Muscle layer of colon (tissue), 2 donors: ENCODE results near the gene CPSF2.
"Not testable (repeated sequence)": the region's sequence is repeated elsewhere in the genome, so short reads cannot be mapped to it uniquely, and the experiment has no call there.

Experiments
- H3K27ac ChIP-seq: one replicate; pipeline ENCODE4 v1.7.0; 2013; ENCODE audit warnings: low read depth, mild to moderate bottlenecking, low read length, moderate library complexity
- H3K27me3 ChIP-seq, 2 donors: one replicate each; pipeline ENCODE4 v1.7.0; 2013; ENCODE audit warnings: low read length in 2 of 2, mild to moderate bottlenecking in 2 of 2; ENCODE audit not compliant: insufficient read depth in 2 of 2, control insufficient read depth in 1 of 2
- H3K36me3 ChIP-seq: one replicate; pipeline ENCODE4 v1.7.0; 2013; ENCODE audit warnings: mild to moderate bottlenecking, low read length; ENCODE audit not compliant: insufficient read depth
- H3K4me1 ChIP-seq: one replicate; pipeline ENCODE4 v1.7.0; 2013; ENCODE audit warnings: mild to moderate bottlenecking, low read length; ENCODE audit not compliant: insufficient read depth
- H3K4me3 ChIP-seq, 2 donors: one replicate each; pipeline ENCODE4 v1.7.0; 2013; ENCODE audit warnings: low read length in 2 of 2, low read depth in 1 of 2, mild to moderate bottlenecking in 1 of 2, moderate library complexity in 1 of 2
- H3K9ac ChIP-seq: one replicate; pipeline ENCODE4 v1.7.0; 2013; ENCODE audit warnings: low read length
- H3K9me3 ChIP-seq: one replicate; pipeline ENCODE4 v1.7.0; 2013; ENCODE audit warnings: mild to moderate bottlenecking, low read length
- donor health status: abdominal sarcoma.
- donor health status: Adenocarcinoma of cecum.

CPSF2 gene

GRCh38 chr14:92161521-92161920 lies 39.8 kb downstream of the CPSF2 start:
- Histone ChIP-seq H3K27me3 (no peaks in the 10 kb centered on the region), H3K9ac (no peak overlapping the region), H3K4me3 (no peak overlapping the region), H3K9me3 (no peaks in the 10 kb centered on the region), H3K36me3 (peaks cover 41% of the 10 kb centered on the region), H3K27ac (no peak overlapping the region), H3K4me1 (no peaks in the 10 kb centered on the region)

- no peaks in the 10 kb centered on the region for H3K27me3 ChIP-seq
- no peaks in the 10 kb centered on the region for H3K9me3 ChIP-seq
- no peak overlapping the region for H3K9ac ChIP-seq
- H3K4me1 ChIP-seq: no peaks in the 10 kb centered on the region
- H3K4me3 ChIP-seq: no peak overlapping the region
- peaks cover 23% of the 10 kb centered on the region for H3K36me3 ChIP-seq
- H3K27ac ChIP-seq: no peak overlapping the region
Measured at GRCh38 chr14:92164958-92165357, 43.2 kb downstream of the CPSF2 start.

- Histone ChIP-seq H3K9me3 (no peaks in the 10 kb centered on the region), H3K9ac (no peak overlapping the region), H3K4me1 (no peaks in the 10 kb centered on the region), H3K27ac (no peak overlapping the region), H3K27me3 (no peaks in the 10 kb centered on the region), H3K4me3 (no peak overlapping the region), H3K36me3 (no peaks in the 10 kb centered on the region)
Measured at GRCh38 chr14:92173668-92174067, 51.9 kb downstream of the CPSF2 start.

- Histone ChIP-seq H3K9me3 (no peaks in the 10 kb centered on the region), H3K27ac (no peak overlapping the region), H3K4me3 (no peak overlapping the region), H3K4me1 (no peaks in the 10 kb centered on the region), H3K27me3 (no peaks in the 10 kb centered on the region), H3K36me3 (no peaks in the 10 kb centered on the region), H3K9ac (no peak overlapping the region)
Measured at GRCh38 chr14:92175811-92176210, 54.0 kb downstream of the CPSF2 start.

- no peaks in the 10 kb centered on the region for H3K9me3 ChIP-seq
- no peaks in the 10 kb centered on the region for H3K36me3 ChIP-seq
- no peak overlapping the region for H3K4me3 ChIP-seq
- H3K9ac ChIP-seq: no peak overlapping the region
- H3K4me1 ChIP-seq: no peaks in the 10 kb centered on the region
- H3K27ac ChIP-seq: no peak overlapping the region
- H3K27me3 ChIP-seq: no peaks in the 10 kb centered on the region
Measured at GRCh38 chr14:92176476-92176875, 54.7 kb downstream of the CPSF2 start.

- H3K4me1 ChIP-seq, H3K27ac ChIP-seq, H3K4me3 ChIP-seq, H3K36me3 ChIP-seq, H3K9ac ChIP-seq, H3K9me3 ChIP-seq, H3K27me3 ChIP-seq: not testable (repeated sequence)
Measured at GRCh38 chr14:92179178-92179577, 57.4 kb downstream of the CPSF2 start.

GRCh38 chr14:92185559-92185958 lies 63.8 kb downstream of the CPSF2 start:
- Histone ChIP-seq H3K27ac (no peak overlapping the region), H3K4me3 (no peak overlapping the region), H3K9ac (no peak overlapping the region), H3K4me1 (no peaks in the 10 kb centered on the region), H3K9me3 (no peaks in the 10 kb centered on the region), H3K27me3 (no peaks in the 10 kb centered on the region), H3K36me3 (no peaks in the 10 kb centered on the region)

GRCh38 chr14:92187616-92188015 lies 65.8 kb downstream of the CPSF2 start:
- not testable (repeated sequence) for H3K4me1 ChIP-seq, H3K4me3 ChIP-seq, H3K27ac ChIP-seq, H3K27me3 ChIP-seq, H3K9ac ChIP-seq, H3K36me3 ChIP-seq, H3K9me3 ChIP-seq

- H3K27ac ChIP-seq: no peak overlapping the region
- H3K36me3 ChIP-seq: no peaks in the 10 kb centered on the region
- no peak overlapping the region for H3K4me3 ChIP-seq
- no peaks in the 10 kb centered on the region for H3K4me1 ChIP-seq
- H3K27me3 ChIP-seq: no peaks in the 10 kb centered on the region
- H3K9me3 ChIP-seq: no peaks in the 10 kb centered on the region
- H3K9ac ChIP-seq: no peak overlapping the region
Measured at GRCh38 chr14:92190768-92191167, 69.0 kb downstream of the CPSF2 start.

GRCh38 chr14:92198804-92199203 lies 77.0 kb downstream of the CPSF2 start:
- H3K36me3 ChIP-seq: no peaks in the 10 kb centered on the region
- H3K9ac ChIP-seq: no peak overlapping the region
- no peak overlapping the region for H3K27ac ChIP-seq
- no peak overlapping the region for H3K4me3 ChIP-seq
- H3K27me3 ChIP-seq: no peaks in the 10 kb centered on the region
- no peaks in the 10 kb centered on the region for H3K9me3 ChIP-seq
- H3K4me1 ChIP-seq: no peaks in the 10 kb centered on the region

GRCh38 chr14:92199763-92200162 lies 78.0 kb downstream of the CPSF2 start:
- Histone ChIP-seq H3K27me3 (no peaks in the 10 kb centered on the region), H3K4me1 (no peaks in the 10 kb centered on the region), H3K9me3 (no peaks in the 10 kb centered on the region), H3K36me3 (no peaks in the 10 kb centered on the region), H3K9ac (no peak overlapping the region), H3K4me3 (no peak overlapping the region), H3K27ac (no peak overlapping the region)

GRCh38 chr14:92203116-92203515 lies 81.3 kb downstream of the CPSF2 start:
- Histone ChIP-seq H3K9ac (no peak overlapping the region), H3K4me1 (no peaks in the 10 kb centered on the region), H3K27me3 (no peaks in the 10 kb centered on the region), H3K27ac (no peak overlapping the region), H3K9me3 (no peaks in the 10 kb centered on the region), H3K36me3 (no peaks in the 10 kb centered on the region), H3K4me3 (no peak overlapping the region)
